GM19467 (cell line): ENCODE data around the gene FHIP2A.
A peak's percentile ranks its signal among the peaks of the same experiment; 100 is the strongest.
"Not testable (repeated sequence)": the region's sequence is repeated elsewhere in the genome, so short reads cannot be mapped to it uniquely, and the experiment has no call there.

Experiments
- ATAC-seq: cut with Tn5 transposase; IDR thresholded peaks from one replicate; pipeline ENCODE4 v1.9.1; 2021; ENCODE audit warnings: mild to moderate bottlenecking, moderate library complexity; ENCODE audit not compliant: unreplicated experiment

The FHIP2A gene

GRCh38 chr10:114816308-114816707 is 5.3 kb upstream of the FHIP2A start:
- no peak for ATAC-seq

- ATAC-seq, result no peak
These were observed 2.3 kb upstream of the FHIP2A start for GRCh38 chr10:114819322-114819721.

- peak; percentile 37 for ATAC-seq
These were observed 399 bp downstream of the FHIP2A start for GRCh38 chr10:114821915-114822443.

- ATAC-seq, result peak; percentile 16
These were observed 980 bp downstream of the FHIP2A start for GRCh38 chr10:114822444-114823076.

- ATAC-seq, result no peak
These were observed 1.5 kb downstream of the FHIP2A start for GRCh38 chr10:114823077-114823463.

- ATAC-seq, result no peak
These were observed 2.8 kb downstream of the FHIP2A start for GRCh38 chr10:114824391-114824790.

- peak; percentile 39 for ATAC-seq
These were observed 4.1 kb downstream of the FHIP2A start for GRCh38 chr10:114825513-114826253.

- no peak for ATAC-seq
These were observed 7.8 kb downstream of the FHIP2A start for GRCh38 chr10:114829160-114829909.

- no peak for ATAC-seq
These were observed 9.7 kb downstream of the FHIP2A start for GRCh38 chr10:114831186-114831867.

- ATAC-seq, result no peak
These were observed 16.1 kb downstream of the FHIP2A start for GRCh38 chr10:114837690-114838089.

GRCh38 chr10:114839901-114840300 is 18.3 kb downstream of the FHIP2A start:
- ATAC-seq, result no peak

GRCh38 chr10:114845978-114846693 is 24.6 kb downstream of the FHIP2A start:
- no peak for ATAC-seq

- ATAC-seq, result not testable (repeated sequence)
These were observed 25.9 kb downstream of the FHIP2A start for GRCh38 chr10:114847517-114847916.

GRCh38 chr10:114849674-114850073 is 28.1 kb downstream of the FHIP2A start:
- ATAC-seq, result no peak

- ATAC-seq, result no peak
These were observed 28.5 kb downstream of the FHIP2A start for GRCh38 chr10:114850126-114850525.

GRCh38 chr10:114851336-114851735 is 29.8 kb downstream of the FHIP2A start:
- ATAC-seq, result no peak

GRCh38 chr10:114852197-114852596 is 30.6 kb downstream of the FHIP2A start:
- ATAC-seq, result no peak

GRCh38 chr10:114854906-114855305 is 33.3 kb downstream of the FHIP2A start:
- ATAC-seq, result no peak

GRCh38 chr10:114855776-114856543 is 34.4 kb downstream of the FHIP2A start:
- ATAC-seq, result no peak
